K562 (cell line): ENCODE results near the gene GAB4. TPM values are rescaled to one million over a fixed set of nuclear protein-coding genes. Genes with fewer than 3 reads are reported as not detected.
"Not testable (repeated sequence)": the region's sequence is repeated elsewhere in the genome, so short reads cannot be mapped to it uniquely, and the experiment has no call there.

Experiments used
- ATAC-seq: fragments of 200-7000 bp; cut with Tn5 transposase; 3 replicates; pipeline ENCODE4 v1.9.1; 2020; ENCODE audit warnings: moderate library complexity
- BruUV-seq: library from RNA; stranded (reverse); fragments of 400-500 nt; replicated peaks from 2 replicates; lab custom pipeline; 2021; lab: Mats Ljungman, UMichigan
- CTCF ChIA-PET: fragments of 300-600 bp; formaldehyde crosslinking; extraction: SDS; loops from one replicate; lab custom pipeline; 2021; ENCODE audit warnings: low intra/inter-chr PET ratio; lab: Yijun Ruan, JAX
- POLR2A ChIA-PET: fragments of 300-600, 350-650 bp; sonication (Branson Sonifier 250); formaldehyde crosslinking; extraction: SDS; loops from one replicate; lab custom pipeline; 2021; ENCODE audit warnings: antibody characterized with exemption, inconsistent platforms; lab: Yijun Ruan, JAX
- DNase-seq, 4 experiments: peaks; one replicate each; pipeline versions ENCODE4 v3.0.0 to v3.0.0-alpha.2; 2011 to 2018; ENCODE audit warnings: low spot score in 3 of 4, mixed read lengths in 3 of 4; ENCODE audit errors: extremely low read depth in 1 of 4
- FAIRE-seq: peaks from 2 replicates; lab custom pipeline; 2011; peaks lifted over from hg19 to GRCh38; lab: Jason Lieb, UNC
- H2AFZ ChIP-seq: 2 replicates; pipeline ENCODE4 v1.6.0; 2011; ENCODE audit warnings: low read depth, low read length, control low read depth, inconsistent platforms
- H3K27ac ChIP-seq: fragments of 200-600 bp; 3 replicates; pipeline ENCODE4 v1.8.0; 2011; ENCODE audit warnings: low read depth, mild to moderate bottlenecking, control low read depth, inconsistent platforms, low read length, moderate library complexity, mixed read lengths; ENCODE audit errors: extremely low read depth
- H3K27me3 ChIP-seq, 2 experiments: fragments of 300-600 bp in 1 of 2; 2 replicates in 1 of 2; 3 replicates in 1 of 2; pipeline versions ENCODE4 v1.6.0 to v1.8.0; 2011; ENCODE audit warnings: inconsistent platforms in 2 of 2, low read length in 2 of 2, mild to moderate bottlenecking in 1 of 2, mixed read lengths in 1 of 2, moderate library complexity in 1 of 2; ENCODE audit not compliant: control insufficient read depth in 2 of 2, insufficient read depth in 2 of 2
- H3K36me3 ChIP-seq: fragments of 300-600 bp; 3 replicates; pipeline ENCODE4 v1.8.0; 2011; ENCODE audit warnings: mild to moderate bottlenecking, low read length, inconsistent platforms; ENCODE audit not compliant: control insufficient read depth, insufficient read depth
- H3K4me1 ChIP-seq, 2 experiments: fragments of 200-600 bp in 1 of 2; replicated peaks in 1 of 2; 2 replicates in 1 of 2; 3 replicates in 1 of 2; pipeline versions ENCODE4 v1.5.1 to v1.8.0; 2011; ENCODE audit warnings: inconsistent platforms in 2 of 2, low read length in 2 of 2, mild to moderate bottlenecking in 1 of 2, mixed read lengths in 1 of 2, moderate library complexity in 1 of 2; ENCODE audit not compliant: control insufficient read depth in 2 of 2, insufficient read depth in 2 of 2
- H3K4me2 ChIP-seq: 2 replicates; pipeline ENCODE4 v1.6.1; 2011; ENCODE audit warnings: low read length, control low read depth, inconsistent platforms, mixed read lengths; ENCODE audit not compliant: insufficient read depth
- H3K4me3 ChIP-seq: fragments of 200-600 bp; sonication (generic), shearing (Covaris generic); 2 replicates; pipeline ENCODE4 v1.5.1; 2016; ENCODE audit warnings: control low read depth, inconsistent platforms
- H3K79me2 ChIP-seq: fragments of 200-600 bp; 3 replicates; pipeline ENCODE4 v1.8.0; 2011; ENCODE audit warnings: low read length, inconsistent platforms; ENCODE audit not compliant: control insufficient read depth, insufficient read depth
- H3K9ac ChIP-seq, 2 experiments: 2 replicates each; pipeline versions ENCODE4 v1.6.0 to v1.6.1; 2011; ENCODE audit warnings: low read depth in 2 of 2, low read length in 2 of 2, control low read depth in 1 of 2, inconsistent platforms in 1 of 2, mild to moderate bottlenecking in 1 of 2, mixed read lengths in 1 of 2; ENCODE audit not compliant: insufficient read depth in 1 of 2
- H3K9me1 ChIP-seq: one replicate; pipeline ENCODE4 v1.6.0; 2011; ENCODE audit warnings: inconsistent platforms, mild to moderate bottlenecking, low read length, moderate library complexity; ENCODE audit not compliant: control insufficient read depth, insufficient read depth
- H3K9me3 ChIP-seq: replicated peaks from 2 replicates; pipeline ENCODE4 v1.5.1; 2011; ENCODE audit warnings: low read depth, low read length, inconsistent platforms; ENCODE audit not compliant: control insufficient read depth, insufficient read depth
- H4K20me1 ChIP-seq: replicated peaks from 2 replicates; pipeline ENCODE4 v1.6.1; 2011; ENCODE audit warnings: low read length, inconsistent platforms, mixed read lengths; ENCODE audit not compliant: control insufficient read depth, insufficient read depth
- BACH1 ChIP-seq: fragments of 200-800 bp; sonication (Bioruptor generic); IDR thresholded peaks from 2 replicates; pipeline ENCODE4 v1.6.1; 2016; ENCODE audit warnings: missing genetic modification characterization, missing compliant biosample characterization
- CCNT2 ChIP-seq: IDR thresholded peaks from 2 replicates; pipeline ENCODE4 v1.6.1; 2011; ENCODE audit warnings: borderline replicate concordance, low read depth, mild to moderate bottlenecking, moderate library complexity, mixed read lengths, low read length; ENCODE audit not compliant: insufficient read length; ENCODE audit errors: extremely low read depth
- KLF13 ChIP-seq: fragments of 450-650 bp; IDR thresholded peaks from 2 replicates; pipeline ENCODE4 v1.6.1; 2016; ENCODE audit warnings: missing genetic modification characterization, low read depth, mild to moderate bottlenecking, missing compliant biosample characterization, moderate library complexity, borderline replicate concordance
- PYGO2 ChIP-seq: fragments of 450-650 bp; IDR thresholded peaks from 2 replicates; pipeline ENCODE4 v1.6.1; 2016; ENCODE audit warnings: mild to moderate bottlenecking, missing genetic modification characterization, moderate library complexity, missing compliant biosample characterization
- RUNX1 ChIP-seq: sonication (generic); IDR thresholded peaks from 2 replicates; pipeline ENCODE4 v1.6.1; 2016; ENCODE audit warnings: antibody characterized with exemption, low read depth
- SMAD2 ChIP-seq: fragments of 150-350 bp; IDR thresholded peaks from 2 replicates; pipeline ENCODE4 v1.6.1; 2014; ENCODE audit warnings: low read depth, mild to moderate bottlenecking, low read length
- THAP12 ChIP-seq: fragments of 250-450 bp; sonication (Bioruptor Pico); IDR thresholded peaks from 2 replicates; pipeline ENCODE4 v1.9.0; 2021; ENCODE audit warnings: mild to moderate bottlenecking, inconsistent platforms
- ZNF253 ChIP-seq: fragments of 250-450 bp; sonication (Bioruptor Pico); conservative IDR thresholded peaks from 2 replicates; pipeline ENCODE4 v1.6.1; 2021; ENCODE audit warnings: mild to moderate bottlenecking
- whole genome bisulfite sequencing: fragments of 100-300 bp; shearing (Covaris generic); methylation state at CpG from one replicate; pipeline ENCODE4 v1.1.6; 2016; ENCODE audit warnings: low coverage, mixed read lengths; ENCODE audit not compliant: insufficient coverage; ENCODE audit errors: missing lambda C conversion rate; 5-methylcytosine and 5-hydroxymethylcytosine counted together
- in situ Hi-C: fragments of 300-500 bp; cut with MboI; formaldehyde crosslinking; loops from 4 replicates; pipeline ENCODE4 v1.15.0; 2018; ENCODE audit warnings: inconsistent platforms, mixed read lengths
- intact Hi-C: fragments of 100-400 bp; cut with micrococcal nuclease; formaldehyde crosslinking; loops from 2 replicates; pipeline ENCODE4 v1.14.2; 2022
- polyA plus RNA-seq, 8 experiments: library from polyadenylated mRNA; depleted of rRNA in 4 of 8; stranded (reverse) in 5 of 8; unstranded in 3 of 8; fragments of >200 nt; fragmentation: Nextera tagmentation in 2 of 8; fragmentation: Illumina TruSeq in 1 of 8; extraction: Ambion mirVana in 2 of 8; extraction: Trizol in 1 of 8; gene quantifications; 2 replicates each; pipeline versions ENCODE4 v1.2.1 to v1.2.3, GENCODE V29; 2011 to 2014; ENCODE audit warnings: inconsistent platforms in 1 of 8, missing spikeins in 1 of 8
- total RNA-seq, 7 experiments: library from RNA; depleted of rRNA in 6 of 7; stranded (reverse); fragments of >200 nt in 6 of 7; fragmentation: Illumina TruSeq in 2 of 7; extraction: Trizol in 2 of 7; gene quantifications; 2 replicates each; pipeline versions ENCODE4 v1.2.1 to v1.2.3, GENCODE V29; 2011 to 2021; ENCODE audit warnings: low replicate concordance in 1 of 7

GAB4 gene
- total and polyA plus RNA-seq, 9 of the 15 experiments (the other 6 are each of a cell fraction or from before 2014, with no cell fraction given), result 0.04 to 0.11 (median 0.04) TPM; not detected in 6

GRCh38 chr22:17035976-17036841, 28.2 kb upstream of the GAB4 start:
- in situ Hi-C loops, result loop anchor here (10.0 kb wide), 1 partner anchor 1159 kb away; no protein-coding TSS in a partner anchor
- H3K4me2 ChIP-seq, H3K9me3 ChIP-seq, H3K9me1 ChIP-seq, H3K27ac ChIP-seq, H4K20me1 ChIP-seq, BruUV-seq, CTCF ChIA-PET, H3K36me3 ChIP-seq, POLR2A ChIA-PET, DNase-seq, FAIRE-seq, intact Hi-C loops, H3K27me3 ChIP-seq: not testable (repeated sequence)
- Histone ChIP-seq H3K4me3 (peak overlapping the region; percentile 16; the same call in 1 of the 2 replicates), H2AFZ (peak overlapping the region; percentile 87; the same call in 1 of the 2 replicates), H3K79me2 (peaks cover 35% of the 10 kb centered on the region), H3K9ac (peak overlapping the region in 1 of 2 experiments; percentile 52; a peak in 2 of 4 replicates), H3K4me1 (peaks cover 2 to 16% of the 10 kb centered on the region in 2 experiments; a peak in 2 of 5 replicates)
- peak; percentile 8 for ATAC-seq
- 82% methylated on average over 34 of the region's 56 CpGs for WGBS

- CTCF ChIA-PET, result no interaction called here
- WGBS, result 34% methylated on average over 4 of the region's 4 CpGs
- in situ Hi-C loops, result loop anchor here (10.0 kb wide), 1 partner anchor 1160 kb away; no protein-coding TSS in a partner anchor
Measured at GRCh38 chr22:17035246-17035645, 27.2 kb upstream of the GAB4 start.

More at GRCh38 chr22:17035246-17035645, 27.2 kb upstream of the GAB4 start:
- H3K9ac ChIP-seq, result peak overlapping the region in 1 of 2 experiments; percentile 35; a peak in 1 of 4 replicates
- H3K4me3 ChIP-seq, result no peak overlapping the region
- H3K4me1 ChIP-seq, result peaks cover 2 to 16% of the 10 kb centered on the region in 2 experiments; a peak in 2 of 5 replicates
- H3K79me2 ChIP-seq, result peaks cover 27% of the 10 kb centered on the region
- no peaks in the 10 kb centered on the region for H4K20me1 ChIP-seq
- no peaks in the 10 kb centered on the region for H3K36me3 ChIP-seq
- no peak for DNase-seq
- H3K4me2 ChIP-seq, result no peak overlapping the region
- intact Hi-C loops, result no loop called here
- H3K9me1 ChIP-seq, result no peaks in the 10 kb centered on the region
- no peak for TF ChIP-seq ZNF253 (CRISPR knock-in tag)
- TF ChIP-seq KLF13, result no peak
- TF ChIP-seq PYGO2, result no peak
- no peak for TF ChIP-seq RUNX1
- no peak for TF ChIP-seq BACH1
- TF ChIP-seq CCNT2, result no peak
- TF ChIP-seq SMAD2, result no peak
- no peak for TF ChIP-seq THAP12
- no peak overlapping the region for H2AFZ ChIP-seq
- no peak for FAIRE-seq
- BruUV-seq, result no TSS peak
- H3K27me3 ChIP-seq, result no peaks in the 10 kb centered on the region
- POLR2A ChIA-PET, result no interaction called here
- no peak overlapping the region for H3K27ac ChIP-seq
- no peak for ATAC-seq
- no peaks in the 10 kb centered on the region for H3K9me3 ChIP-seq
